Posterior cingulate gyrus (tissue), 11 donors: ENCODE results near the gene C5orf15.
A peak's percentile ranks its signal among the peaks of the same experiment; 100 is the strongest.
"Not testable (repeated sequence)": the region's sequence is repeated elsewhere in the genome, so short reads cannot be mapped to it uniquely, and the experiment has no call there.

ENCODE experiments used
- DNase-seq, 10 donors: peaks; one replicate each; pipeline versions ENCODE4 v3.0.0 to v3.0.0-alpha.2; 2020 to 2021; ENCODE audit warnings: mixed read lengths in 3 of 10
- intact Hi-C: fragments of 100-400 bp; cut with DNase I; formaldehyde crosslinking; loops from one replicate; pipeline ENCODE4 v1.15.1; 2023

The C5orf15 gene

GRCh38 chr5:133942614-133943474 is 25.6 kb downstream of the C5orf15 start:
- intact Hi-C loops = loop anchor here (10.0 kb wide), 1 partner anchor 828 kb away; no protein-coding TSS in a partner anchor
- no peak for DNase-seq

GRCh38 chr5:133941456-133942196 is 26.8 kb downstream of the C5orf15 start:
- DNase-seq = no peak
- intact Hi-C loops = loop anchor here (10.0 kb wide), 1 partner anchor 827 kb away; no protein-coding TSS in a partner anchor

DNA sequence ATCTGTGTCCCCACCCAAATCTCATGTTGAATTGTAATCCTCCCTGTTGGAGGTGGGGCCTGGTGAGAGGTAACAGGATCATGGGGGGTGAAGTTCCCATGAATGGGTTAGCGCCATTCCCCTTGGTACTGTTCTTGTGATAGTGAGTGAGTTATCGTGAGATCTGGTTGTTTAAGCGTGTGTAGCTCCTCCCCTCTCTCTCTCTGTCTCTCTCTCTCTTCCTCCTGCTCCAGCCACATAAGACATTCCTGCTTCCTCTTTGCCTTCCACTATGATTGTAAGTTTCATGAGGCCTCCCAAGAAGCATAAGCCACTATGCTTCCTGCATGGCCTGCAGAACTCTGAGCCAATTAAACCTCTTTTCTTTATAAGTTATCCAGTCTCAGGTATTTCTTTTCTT is 28.8 kb downstream of the C5orf15 start:
- intact Hi-C loops = loop anchor here (10.0 kb wide), 1 partner anchor 825 kb away; no protein-coding TSS in a partner anchor
- no peak for DNase-seq

DNA sequence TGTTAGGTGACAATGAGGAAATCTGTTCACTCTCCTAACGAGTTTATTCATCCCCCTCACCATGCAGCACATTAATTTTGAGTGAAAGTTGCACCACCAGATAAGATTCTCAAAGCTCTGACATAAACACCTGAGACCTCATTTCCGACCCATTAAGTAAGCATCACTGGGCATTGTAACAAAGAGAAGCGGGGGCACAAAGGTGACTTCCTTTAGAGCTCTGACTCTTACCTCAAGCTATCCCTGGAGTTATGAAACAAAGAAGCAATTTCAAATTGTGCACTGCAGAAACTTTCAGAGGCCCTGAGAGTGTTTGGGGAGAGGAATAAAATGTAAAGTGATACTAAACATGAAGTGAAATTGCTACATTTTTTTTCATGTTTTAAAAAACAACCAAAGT is 29.5 kb downstream of the C5orf15 start:
- intact Hi-C loops = no loop called here
- no peak for DNase-seq

DNA sequence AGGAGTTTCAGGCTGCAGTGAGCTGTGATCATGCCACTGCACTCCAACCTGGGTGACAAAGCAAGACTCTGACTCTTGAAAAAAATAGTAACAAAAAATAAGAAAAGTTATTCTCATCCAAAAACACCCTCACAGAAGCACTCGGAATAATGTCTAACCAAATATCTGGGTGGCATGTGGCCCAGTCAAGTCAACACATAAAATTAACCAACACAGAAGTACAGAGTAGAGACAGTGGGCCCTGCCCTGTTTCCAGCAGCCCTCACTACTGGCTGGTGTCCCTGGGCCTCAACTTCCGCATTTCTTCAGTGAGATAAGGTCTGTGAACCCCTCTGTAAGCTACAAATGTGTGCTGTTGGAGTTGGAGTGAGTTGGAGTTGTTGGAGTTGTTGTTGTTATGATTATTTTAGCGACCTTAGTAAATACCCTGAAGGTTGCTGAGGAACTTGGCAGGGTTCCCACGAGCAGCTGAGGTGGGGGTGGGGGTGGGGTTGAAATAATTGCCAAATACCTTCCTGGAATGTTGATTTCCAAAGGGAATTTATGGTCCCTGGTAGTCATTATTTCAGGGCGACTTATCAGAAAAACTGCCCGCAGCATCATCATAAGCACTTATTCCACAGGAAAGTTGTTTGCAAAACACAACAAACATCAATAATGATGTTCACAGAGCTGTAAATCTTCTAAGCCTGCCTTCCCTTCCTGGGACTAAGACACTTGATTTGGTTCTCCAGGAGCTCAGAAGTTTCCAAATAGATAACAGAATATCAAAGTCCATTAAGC is 30.2 kb downstream of the C5orf15 start:
- intact Hi-C loops = no loop called here
- DNase-seq = no peak

DNA sequence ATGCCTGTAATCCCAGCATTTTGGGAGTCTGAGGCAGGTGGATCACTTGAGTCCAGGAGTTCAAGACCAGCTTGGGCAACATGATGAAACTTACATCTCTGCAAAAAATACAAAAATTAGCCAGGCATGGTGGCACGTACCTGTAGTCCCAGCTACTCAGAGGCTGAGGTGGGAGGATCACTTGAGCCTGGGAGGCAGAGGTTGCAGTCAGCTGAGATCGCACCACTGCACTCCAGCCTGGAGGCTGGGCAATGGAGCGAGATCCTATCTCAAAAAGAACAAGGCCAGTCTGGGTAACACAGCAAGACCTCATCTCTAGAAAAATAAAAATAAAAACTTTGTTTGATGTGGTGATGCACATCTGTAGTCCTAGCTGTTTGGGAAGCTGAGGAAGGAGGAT is 30.8 kb downstream of the C5orf15 start:
- intact Hi-C loops, DNase-seq: not testable (repeated sequence)

DNA sequence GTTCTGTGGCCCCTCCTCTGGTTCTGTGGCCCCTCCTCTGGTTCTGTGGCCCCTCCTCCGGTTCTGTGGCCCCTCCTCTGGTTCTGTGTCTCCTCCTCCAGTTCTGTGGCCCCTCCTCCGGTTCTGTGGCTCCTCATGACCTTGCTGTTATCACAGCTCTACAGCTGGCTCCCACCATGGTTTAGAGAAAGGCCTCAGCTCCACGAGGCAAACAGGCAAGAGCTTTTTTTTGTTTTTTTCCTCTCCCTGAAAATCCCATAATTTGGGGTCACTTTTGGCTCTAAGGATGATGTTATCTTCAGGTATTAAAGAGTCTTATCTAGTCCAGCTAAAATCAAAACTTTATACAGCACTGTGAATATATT is 31.8 kb downstream of the C5orf15 start:
- intact Hi-C loops = no loop called here
- peak in 1 of 10 donors; percentile 10 for DNase-seq

- peak in 1 of 10 donors; percentile 8 for DNase-seq
- intact Hi-C loops = not testable (repeated sequence)
Observed at GRCh38 chr5:133935991-133936650, 32.3 kb downstream of the C5orf15 start.

DNA sequence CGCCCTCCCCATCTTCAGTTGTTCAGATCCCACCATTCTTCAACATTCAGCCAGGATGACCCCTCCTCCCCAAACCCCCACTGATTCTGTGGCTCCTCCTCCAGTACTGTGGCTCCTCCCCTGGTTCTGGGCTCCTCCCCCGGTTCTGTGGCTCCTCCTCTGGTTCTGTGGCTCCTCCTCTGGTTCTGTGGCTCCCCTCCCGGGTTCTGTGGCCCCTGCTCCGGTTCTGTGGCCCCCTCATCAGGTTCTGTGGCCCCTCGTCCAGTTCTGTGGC is 32.8 kb downstream of the C5orf15 start:
- DNase-seq = no peak
- intact Hi-C loops = no loop called here

- intact Hi-C loops = no loop called here
- peak in 1 of 10 donors; percentile 74 for DNase-seq
Observed at GRCh38 chr5:133934822-133935666, 33.4 kb downstream of the C5orf15 start.

DNA sequence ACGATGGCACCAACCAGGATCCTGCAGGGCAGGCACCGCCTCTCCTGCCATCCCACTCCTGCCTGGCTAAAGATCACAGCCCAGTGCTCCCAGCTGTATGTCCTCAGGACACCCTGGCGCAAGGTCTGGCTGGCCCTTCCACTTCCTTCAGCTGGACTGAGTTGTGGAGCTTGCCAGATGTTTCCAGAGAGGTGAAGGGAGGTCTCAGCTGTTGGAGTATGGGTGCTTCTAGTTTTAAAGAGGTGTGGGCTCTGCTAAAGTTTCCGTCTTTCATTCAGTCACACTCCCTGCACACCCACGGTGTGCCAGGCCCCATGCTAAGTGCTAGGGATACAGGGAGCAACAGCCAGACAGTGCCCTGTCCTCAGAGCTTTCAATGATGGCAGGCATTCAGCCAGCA is 34.1 kb downstream of the C5orf15 start:
- intact Hi-C loops = no loop called here
- DNase-seq = peak in 1 of 10 donors; percentile 52

- DNase-seq = peak in 1 of 10 donors; percentile 54
- intact Hi-C loops = no loop called here
Observed at GRCh38 chr5:133933670-133934295, 34.6 kb downstream of the C5orf15 start.

DNA sequence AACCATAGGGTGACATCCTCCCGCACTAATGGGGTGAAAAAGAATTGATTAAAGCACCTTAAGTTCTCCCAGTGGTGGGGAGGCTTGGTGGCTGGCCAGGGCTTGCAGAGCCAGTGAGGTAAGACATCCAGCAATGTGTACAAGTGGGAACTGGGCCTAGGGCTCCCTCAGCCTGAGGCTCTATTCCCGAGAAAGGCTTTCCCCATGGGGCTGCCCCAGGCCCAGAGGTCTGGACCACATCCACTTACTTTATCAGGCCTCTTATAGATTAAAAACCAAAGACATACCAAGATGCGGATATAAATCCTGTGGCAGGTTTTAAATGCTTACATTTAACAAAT is 35.3 kb downstream of the C5orf15 start:
- peak in 1 of 10 donors; percentile 63 for DNase-seq
- intact Hi-C loops = no loop called here

GRCh38 chr5:133932441-133933168 is 35.8 kb downstream of the C5orf15 start:
- DNase-seq = peak in 1 of 10 donors; percentile 76
- intact Hi-C loops = no loop called here

- intact Hi-C loops = no loop called here
- peak in 1 of 10 donors; percentile 52 for DNase-seq
Observed at GRCh38 chr5:133931546-133931945, 36.9 kb downstream of the C5orf15 start.

GRCh38 chr5:133930813-133931090 is 37.7 kb downstream of the C5orf15 start:
- peak in 1 of 10 donors; percentile 7 for DNase-seq
- intact Hi-C loops = no loop called here

DNA sequence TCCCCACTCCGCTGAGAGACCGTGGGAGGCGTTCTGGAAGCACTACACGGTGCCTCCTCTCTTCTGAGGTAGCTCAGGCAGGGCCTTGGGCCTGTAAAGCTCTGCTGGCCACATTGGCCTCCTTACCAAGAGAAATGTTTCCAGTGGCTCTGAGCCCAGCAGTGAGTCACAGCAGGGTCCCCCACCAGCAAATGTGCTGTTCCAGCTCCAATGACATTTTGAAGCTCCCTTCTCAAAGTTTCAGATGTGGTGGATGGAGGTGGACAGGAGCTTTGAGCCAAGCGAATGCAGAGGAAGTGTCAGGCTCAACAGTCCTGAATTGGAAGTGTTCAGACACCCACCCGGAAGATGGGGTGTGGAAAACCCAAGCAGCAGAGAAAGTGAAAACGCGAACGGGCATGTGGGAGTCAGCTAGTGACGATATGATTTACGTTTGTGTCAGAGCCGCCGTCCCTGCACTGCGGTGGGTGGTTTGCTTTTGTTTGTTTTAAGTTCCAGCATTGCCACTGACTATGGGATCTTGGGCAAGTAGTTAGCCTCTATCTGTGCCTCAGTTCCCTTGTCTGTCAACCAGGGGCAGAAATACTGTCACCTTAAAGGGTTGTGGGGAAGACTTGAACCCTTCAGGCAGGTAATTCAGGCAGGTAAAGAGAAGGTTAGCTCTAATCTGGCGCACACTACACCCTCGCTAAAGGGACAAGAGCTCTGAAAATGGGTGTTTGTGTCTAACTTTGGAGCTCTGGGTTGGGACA is 38.2 kb downstream of the C5orf15 start:
- DNase-seq = peak in 9 of 10 donors; percentile 29 to 95 (median 64)
- intact Hi-C loops = no loop called here
